Heart right ventricle (tissue), 16 donors: ENCODE results near the gene DHRS1. TPM values are rescaled to one million over a fixed set of nuclear protein-coding genes. Genes with fewer than 3 reads are reported as not detected.

Source experiments
- ATAC-seq, 8 donors: fragments of 200-7000 bp; cut with Tn5 transposase; one replicate each; pipeline ENCODE4 v1.9.1; 2020; ENCODE audit warnings: mild to moderate bottlenecking in 8 of 8, moderate library complexity in 8 of 8, moderate number of reproducible peaks in 1 of 8
- DNase-seq, 2 donors: peaks; one replicate each; pipeline ENCODE4 v3.0.0-alpha.2; 2020
- H3K27ac ChIP-seq, 10 donors: fragments of 200-600 bp; sonication (generic) in 2 of 10; one replicate each; pipeline versions ENCODE4 v1.5.0 to v1.8.0; 2020 to 2022; ENCODE audit warnings: mild to moderate bottlenecking in 3 of 10
- H3K27me3 ChIP-seq, 7 donors: fragments of 200-600 bp; one replicate each; pipeline ENCODE4 v1.8.0; 2021 to 2022; ENCODE audit warnings: mild to moderate bottlenecking in 2 of 7
- H3K36me3 ChIP-seq, 9 donors: fragments of 200-600 bp; sonication (generic) in 1 of 9; one replicate each; pipeline versions ENCODE4 v1.5.0 to v1.8.0; 2020 to 2022; ENCODE audit warnings: mild to moderate bottlenecking in 2 of 9
- H3K4me1 ChIP-seq, 9 donors: fragments of 200-600 bp; sonication (generic) in 1 of 9; one replicate each; pipeline versions ENCODE4 v1.5.0 to v1.8.0; 2020 to 2022; ENCODE audit warnings: mild to moderate bottlenecking in 4 of 9
- H3K4me3 ChIP-seq, 10 donors: fragments of 200-600 bp; sonication (generic) in 2 of 10; one replicate each; pipeline versions ENCODE4 v1.5.0 to v1.8.0; 2020 to 2022; ENCODE audit warnings: mild to moderate bottlenecking in 7 of 10, moderate library complexity in 2 of 10
- H3K9me3 ChIP-seq, 11 donors: fragments of 200-600 bp in 10 of 11; sonication (generic) in 2 of 11; one replicate each; pipeline versions ENCODE4 v1.5.0 to v1.8.0; 2013 to 2022; ENCODE audit warnings: mild to moderate bottlenecking in 2 of 11, control low read depth in 1 of 11, moderate library complexity in 1 of 11
- WGBS, 2 donors: extraction: QIAGEN DNeasy Blood & Tissue Kit; methylation state at CpG; one replicate each; pipeline ENCODE4 v1.1.7; 2013; ENCODE audit warnings: inconsistent platforms in 1 of 2; 5-methylcytosine and 5-hydroxymethylcytosine counted together
- intact Hi-C, 10 donors: fragments of 100-400 bp; cut with DNase I; formaldehyde crosslinking; loops; one replicate each; pipeline versions ENCODE4 v1.11.1 to v1.14.2; 2022
- polyA plus RNA-seq, 2 donors: library from polyadenylated mRNA; stranded (reverse); fragments of 200-250 nt; gene quantifications; one replicate each; pipeline ENCODE4 v1.2.3, GENCODE V29; 2013
- total RNA-seq, 10 donors: library from RNA; stranded (reverse); fragmentation: NEBNext Ultra II Directional in 3 of 10; extraction: Animal tissue kit (Norgen Biotek cat#: 25700) in 3 of 10; gene quantifications; one replicate each; pipeline versions ENCODE4 v1.2.1 to v1.2.4, GENCODE V29; 2021 to 2023
- TF ChIP-seq, protein P1 (sequence below), 9 donors: fragments of 200-600 bp; sonication (generic) in 2 of 9; IDR thresholded peaks; one replicate each; pipeline versions ENCODE4 v1.5.0 to v1.8.0; 2021 to 2022; ENCODE audit warnings: antibody characterized with exemption in 9 of 9, mild to moderate bottlenecking in 5 of 9, moderate library complexity in 1 of 9
- donor health status: Arrhythmogenic right ventricular cardiomyopathy.
- donor health status: ischemic (EF 13 %, LVEDD 7.1; RV severe dilation, severe dysfunction).
- donor health status: healthy with polysubstance abuse.
- donor health status: DM: no; HTN: yes; CAD: no.
- donor health status: DM: no; HTN: no; CAD: no.
- donor health status: ischemic (EF 25% LVEDD 6.9; RV normal size, moderate dysfunction).
- donor health status: ischemic (EF 25% LVEDD 5.7; RV mildly dilated, moderate dysfunction).
- donor health status: healthy.
- donor health status: DM: yes; HTN: yes; CAD: no.
- donor health status: Ischemic cardiomyopathy.
- donor health status: ischemic (EF 35%, LVEDD 5.7; RV mildly dilated, moderate dysfunction).
- donor health status: nonischemic (EF 11% LVEDD 7.7; RV severe dilation, severe dysfunction).
- donor health status: DM: yes; HTN: yes; CAD: no.
- donor health status: PGD.
- donor health status: ischemic (EF 29% LVEDD 5.4; RV normal size, mild dysfunction).
- donor health status: nonischemic (EF 23%, LVEDD 6.1; RV moderate dilation, normal function).

DHRS1 gene
- total and polyA plus RNA-seq, 12 donors: 6.9 to 11.6 (median 9.0) TPM

DNA sequence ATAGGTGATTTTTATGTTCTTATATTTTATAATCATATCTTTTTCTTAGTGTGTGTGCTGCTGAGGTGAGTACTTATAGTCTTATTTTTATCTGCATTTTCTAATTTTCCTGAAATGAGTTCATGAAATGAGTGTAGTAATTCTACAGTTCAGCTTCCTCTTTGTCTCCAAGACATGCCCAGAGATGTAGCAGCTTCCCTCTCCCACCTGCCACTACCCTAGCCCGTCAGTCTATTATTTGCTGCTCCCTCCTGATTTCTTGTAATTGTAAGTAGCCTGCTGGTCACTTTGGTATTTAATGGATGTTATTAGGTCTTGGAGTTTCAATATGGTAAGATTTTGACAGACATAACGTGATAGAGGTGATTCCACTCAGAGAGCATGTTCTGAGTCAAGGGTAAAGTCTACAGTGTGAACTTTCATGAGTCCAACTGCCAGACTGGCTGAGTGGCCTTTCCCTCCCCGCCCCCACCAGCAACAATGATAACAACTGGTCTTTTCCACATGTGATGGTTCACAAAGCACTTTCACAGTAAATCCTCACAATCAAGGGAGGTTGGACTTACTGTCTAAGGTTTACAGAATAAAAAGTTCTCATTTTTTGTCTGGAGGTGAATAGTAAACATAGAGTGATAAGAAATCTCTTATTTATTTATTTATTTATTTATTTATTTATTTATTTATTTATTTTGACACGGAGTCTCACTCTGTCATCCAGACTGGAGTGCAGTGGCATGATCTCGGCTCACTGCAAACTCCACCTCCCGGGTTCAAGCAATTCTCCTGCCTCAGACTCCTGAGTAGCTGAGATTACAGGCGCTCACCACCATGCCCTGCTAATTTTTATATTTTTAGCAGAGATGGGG lies 44.4 kb upstream of the DHRS1 start:
- intact Hi-C loops: no loop called here
- no peak overlapping the region for H3K27ac ChIP-seq
- TF ChIP-seq, protein P1, sequence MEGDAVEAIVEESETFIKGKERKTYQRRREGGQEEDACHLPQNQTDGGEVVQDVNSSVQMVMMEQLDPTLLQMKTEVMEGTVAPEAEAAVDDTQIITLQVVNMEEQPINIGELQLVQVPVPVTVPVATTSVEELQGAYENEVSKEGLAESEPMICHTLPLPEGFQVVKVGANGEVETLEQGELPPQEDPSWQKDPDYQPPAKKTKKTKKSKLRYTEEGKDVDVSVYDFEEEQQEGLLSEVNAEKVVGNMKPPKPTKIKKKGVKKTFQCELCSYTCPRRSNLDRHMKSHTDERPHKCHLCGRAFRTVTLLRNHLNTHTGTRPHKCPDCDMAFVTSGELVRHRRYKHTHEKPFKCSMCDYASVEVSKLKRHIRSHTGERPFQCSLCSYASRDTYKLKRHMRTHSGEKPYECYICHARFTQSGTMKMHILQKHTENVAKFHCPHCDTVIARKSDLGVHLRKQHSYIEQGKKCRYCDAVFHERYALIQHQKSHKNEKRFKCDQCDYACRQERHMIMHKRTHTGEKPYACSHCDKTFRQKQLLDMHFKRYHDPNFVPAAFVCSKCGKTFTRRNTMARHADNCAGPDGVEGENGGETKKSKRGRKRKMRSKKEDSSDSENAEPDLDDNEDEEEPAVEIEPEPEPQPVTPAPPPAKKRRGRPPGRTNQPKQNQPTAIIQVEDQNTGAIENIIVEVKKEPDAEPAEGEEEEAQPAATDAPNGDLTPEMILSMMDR (IDR thresholded peaks at IDR 0.05): no peak

DNA sequence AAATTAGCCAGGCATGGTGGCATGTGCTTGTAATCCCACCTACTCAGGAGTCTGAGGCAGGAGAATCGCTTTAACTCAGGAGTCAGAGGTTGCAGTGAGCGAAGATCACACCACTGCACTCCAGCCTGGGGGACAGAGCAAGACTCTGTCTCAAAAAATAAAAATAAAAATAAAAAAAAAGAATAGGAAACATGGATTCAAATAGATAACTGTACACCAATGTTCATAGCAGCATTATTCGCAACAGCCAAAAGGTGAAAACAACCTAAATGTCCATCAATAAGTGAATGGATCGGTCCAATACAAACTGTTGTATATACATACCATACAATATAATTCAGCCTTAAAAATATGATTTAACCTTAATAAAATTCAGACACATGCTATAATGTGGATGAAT lies 43.3 kb upstream of the DHRS1 start:
- Histone ChIP-seq H3K27ac (no peak overlapping the region), H3K27me3 (peaks cover 0 to 24% (median 8%) of the 10 kb centered on the region in 7 donors), H3K9me3 (no peaks in the 10 kb centered on the region), H3K4me3 (no peak overlapping the region), H3K36me3 (peaks cover 0 to 7% (median 0%) of the 10 kb centered on the region in 9 donors), H3K4me1 (peaks cover 0 to 38% (median 22%) of the 10 kb centered on the region in 9 donors)
- WGBS, 2 donors: 94 to 99% methylated on average over 4 of the region's 4 CpGs
- ATAC-seq (no peak), DNase-seq (no peak)
- TF ChIP-seq, protein P1 (IDR thresholded peaks at IDR 0.05): no peak
- intact Hi-C loops: no loop called here

More for the DNA sequence above, 44.4 kb upstream of the DHRS1 start:
- Histone ChIP-seq H3K9me3 (no peaks in the 10 kb centered on the region), H3K4me3 (no peak overlapping the region), H3K27me3 (peaks cover 0 to 16% (median 4%) of the 10 kb centered on the region in 7 donors), H3K36me3 (no peaks in the 10 kb centered on the region), H3K4me1 (peaks cover 0 to 29% (median 10%) of the 10 kb centered on the region in 9 donors)
- WGBS, 2 donors: 78 to 79% methylated on average over 7 of the region's 7 CpGs
- DNase-seq (no peak), ATAC-seq (no peak)

DNA sequence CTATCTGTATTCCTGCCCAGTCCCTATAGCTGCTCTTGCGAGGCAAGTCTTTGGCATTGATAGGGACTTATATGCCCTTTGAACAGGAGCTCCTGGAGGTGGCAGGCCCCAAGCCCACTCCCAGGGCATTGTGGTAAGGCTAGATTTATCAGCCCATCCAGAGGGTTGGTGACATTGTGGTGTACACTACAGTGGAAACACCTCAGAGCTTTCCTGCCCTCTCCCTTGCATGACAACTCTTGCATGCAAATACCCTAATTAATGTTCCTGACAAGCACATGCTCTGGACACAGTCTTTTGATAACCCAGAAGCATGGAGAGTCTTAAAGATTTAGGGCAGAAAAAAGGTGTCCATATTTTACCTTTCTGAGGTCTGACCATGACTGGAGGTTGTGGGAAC lies 41.0 kb upstream of the DHRS1 start:
- peaks cover 0 to 32% (median 10%) of the 10 kb centered on the region in 7 donors for H3K27me3 ChIP-seq

More for the DNA sequence above, 41.0 kb upstream of the DHRS1 start:
- intact Hi-C loops: no loop called here
- 94 to 98% methylated on average over 1 of the region's 1 CpG for WGBS, 2 donors
- DNase-seq (no peak), ATAC-seq (no peak)
- Histone ChIP-seq H3K4me3 (no peak overlapping the region), H3K27ac (peak overlapping the region in 1 of 10 donors; percentile 64), H3K4me1 (peaks cover 6 to 37% (median 21%) of the 10 kb centered on the region in 9 donors), H3K36me3 (peaks cover 0 to 26% (median 0%) of the 10 kb centered on the region in 9 donors), H3K9me3 (no peaks in the 10 kb centered on the region)
- TF ChIP-seq, protein P1 (IDR thresholded peaks at IDR 0.05): no peak
